GM12873 (cell line): ENCODE measurements around the gene CFDP1.

Source experiments
- CTCF ChIP-seq: IDR thresholded peaks from 2 replicates; pipeline ENCODE4 v1.5.1; 2012; ENCODE audit warnings: low read depth, mild to moderate bottlenecking, moderate library complexity, low read length, control low read depth; ENCODE audit not compliant: insufficient read depth; ENCODE audit errors: missing control alignments

CFDP1 gene

GRCh38 chr16:75301804-75302203 lies 131.5 kb downstream of the CFDP1 start:
- TF ChIP-seq CTCF = no peak

GRCh38 chr16:75298267-75298666 lies 135.0 kb downstream of the CFDP1 start:
- no peak for TF ChIP-seq CTCF

GRCh38 chr16:75296606-75297005 lies 136.7 kb downstream of the CFDP1 start:
- no peak for TF ChIP-seq CTCF

- no peak for TF ChIP-seq CTCF
These were observed 138.4 kb downstream of the CFDP1 start for GRCh38 chr16:75294773-75295459.

- no peak for TF ChIP-seq CTCF
These were observed 139.5 kb downstream of the CFDP1 start for GRCh38 chr16:75293772-75294171.

GRCh38 chr16:75293173-75293572 lies 140.1 kb downstream of the CFDP1 start:
- no peak for TF ChIP-seq CTCF

- TF ChIP-seq CTCF = no peak
These were observed 140.6 kb downstream of the CFDP1 start for GRCh38 chr16:75292691-75293090.

- no peak for TF ChIP-seq CTCF
These were observed 144.1 kb downstream of the CFDP1 start for GRCh38 chr16:75289189-75289588.
